Keratinocyte (primary cell): ENCODE data around the gene TDP2. TPM values are rescaled to one million over a fixed set of nuclear protein-coding genes. Genes with fewer than 3 reads are reported as not detected.

Experiments
- DNase-seq: peaks from one replicate; pipeline ENCODE4 v3.0.0-alpha.2; 2011; ENCODE audit warnings: low read depth, missing footprints, low spot score
- FAIRE-seq: peaks from 2 replicates; lab custom pipeline; 2011; peaks lifted over from hg19 to GRCh38; lab: Jason Lieb, UNC
- H2AFZ ChIP-seq: 2 replicates; pipeline ENCODE4 v1.6.0; 2012; ENCODE audit warnings: low read length, control low read depth, inconsistent platforms; ENCODE audit not compliant: control insufficient read depth
- H3K27ac ChIP-seq: 2 replicates; pipeline ENCODE4 v1.5.1; 2011; ENCODE audit warnings: low read length; ENCODE audit not compliant: control insufficient read depth, insufficient read depth
- H3K27me3 ChIP-seq: 3 replicates; pipeline ENCODE4 v1.6.0; 2011; ENCODE audit warnings: low read length; ENCODE audit not compliant: control insufficient read depth, insufficient read depth; ENCODE audit errors: extremely low read depth
- H3K36me3 ChIP-seq, 2 experiments: 2 replicates in 1 of 2; 3 replicates in 1 of 2; pipeline ENCODE4 v1.5.1; 2011; ENCODE audit warnings: low read length in 2 of 2, mild to moderate bottlenecking in 1 of 2; ENCODE audit not compliant: control insufficient read depth in 2 of 2, insufficient read depth in 2 of 2; ENCODE audit errors: extremely low read depth in 1 of 2
- H3K4me1 ChIP-seq: 3 replicates; pipeline ENCODE4 v1.5.1; 2011; ENCODE audit warnings: low read length; ENCODE audit not compliant: control insufficient read depth, insufficient read depth; ENCODE audit errors: extremely low read depth
- H3K4me2 ChIP-seq: 3 replicates; pipeline ENCODE4 v1.6.0; 2011; ENCODE audit warnings: low read depth, low read length; ENCODE audit not compliant: control insufficient read depth, insufficient read depth; ENCODE audit errors: extremely low read depth
- H3K4me3 ChIP-seq, 3 experiments: fragments of 200-600 bp in 1 of 3; sonication (generic) in 1 of 3; 2 replicates in 2 of 3; 3 replicates in 1 of 3; pipeline ENCODE4 v1.5.1; 2011 to 2016; ENCODE audit warnings: low read length in 3 of 3, mild to moderate bottlenecking in 3 of 3, control low read depth in 2 of 3, inconsistent platforms in 1 of 3, low read depth in 1 of 3, mixed read lengths in 1 of 3, mixed run types in 1 of 3, moderate library complexity in 1 of 3; ENCODE audit not compliant: control insufficient read depth in 2 of 3, insufficient read depth in 2 of 3; ENCODE audit errors: extremely low read depth in 1 of 3
- H3K79me2 ChIP-seq: 2 replicates; pipeline ENCODE4 v1.6.0; 2012; ENCODE audit warnings: low read length; ENCODE audit not compliant: control insufficient read depth, insufficient read depth
- H3K9ac ChIP-seq: 3 replicates; pipeline ENCODE4 v1.6.0; 2011; ENCODE audit warnings: low read length; ENCODE audit not compliant: control insufficient read depth, insufficient read depth; ENCODE audit errors: extremely low read depth
- H3K9me1 ChIP-seq: 3 replicates; pipeline ENCODE4 v1.6.0; 2011; ENCODE audit warnings: low read length; ENCODE audit not compliant: control insufficient read depth, insufficient read depth; ENCODE audit errors: extremely low read depth
- H3K9me3 ChIP-seq: 2 replicates; pipeline ENCODE4 v1.5.1; 2012; ENCODE audit warnings: low read depth, low read length; ENCODE audit not compliant: control insufficient read depth
- H4K20me1 ChIP-seq: 3 replicates; pipeline ENCODE4 v1.6.0; 2011; ENCODE audit warnings: low read length; ENCODE audit not compliant: control insufficient read depth, insufficient read depth; ENCODE audit errors: extremely low read depth
- EZH2 ChIP-seq: IDR thresholded peaks from one replicate; pipeline ENCODE4 v1.6.1; 2012; ENCODE audit warnings: inconsistent platforms, mild to moderate bottlenecking, low read length, moderate library complexity
- dilution Hi-C: fragments of 300-500 bp; cut with MboI; formaldehyde crosslinking; loops from one replicate; pipeline ENCODE4 v1.7.0; 2020; ENCODE audit warnings: low sequenced_read_pairs; ENCODE audit not compliant: extremely low pct_ligation_motif_present
- polyA plus RNA-seq, 5 experiments: library from polyadenylated mRNA; depleted of rRNA in 3 of 5; stranded (reverse) in 3 of 5; stranded (forward) in 1 of 5; unstranded in 1 of 5; fragments of >200 nt; gene quantifications; 1 replicate in 1 of 5; 2 replicates in 3 of 5; 3 replicates in 1 of 5; pipeline versions ENCODE4 v1.2.1 to v1.2.3, GENCODE V29; 2011 to 2012; ENCODE audit warnings: missing spikeins in 2 of 5, low read depth in 1 of 5, low replicate concordance in 1 of 5
- TF ChIP-seq, protein P1 (sequence below), 3 experiments: IDR thresholded peaks in 1 of 3; conservative IDR thresholded peaks in 1 of 3; optimal IDR thresholded peaks in 1 of 3; 2 replicates in 2 of 3; 3 replicates in 1 of 3; pipeline versions ENCODE3 to v1.5.1; 2011; ENCODE audit warnings: low read length in 3 of 3, mild to moderate bottlenecking in 3 of 3, moderate library complexity in 2 of 3, control low read depth in 1 of 3, inconsistent platforms in 1 of 3; ENCODE audit not compliant: insufficient read depth in 2 of 3; ENCODE audit errors: extremely low read depth in 1 of 3

Gene TDP2
- polyA plus RNA-seq, 1 donor (not counting 4 experiments of a cell fraction or from before 2014, with no cell fraction given), result 39.8 TPM

- Histone ChIP-seq H3K79me2 (no peaks in the 10 kb centered on the region), H3K4me2 (no peak overlapping the region), H3K9ac (no peak overlapping the region), H3K4me1 (no peaks in the 10 kb centered on the region), H3K36me3 (no peaks in the 10 kb centered on the region), H3K9me1 (no peaks in the 10 kb centered on the region), H3K27me3 (peaks cover 7% of the 10 kb centered on the region), H3K9me3 (no peaks in the 10 kb centered on the region), H3K4me3 (no peak overlapping the region), H3K27ac (no peak overlapping the region), H2AFZ (no peak overlapping the region), H4K20me1 (no peaks in the 10 kb centered on the region)
- DNase-seq, result no peak
- FAIRE-seq, result no peak
- TF ChIP-seq EZH2, result no peak
- dilution Hi-C loops, result no loop called here
Observed at GRCh38 chr6:24631671-24632070, 35.0 kb downstream of the TDP2 start.

GRCh38 chr6:24630856-24631505 lies 35.7 kb downstream of the TDP2 start:
- H3K9me1 ChIP-seq, result no peaks in the 10 kb centered on the region
- no peak for FAIRE-seq
- H3K79me2 ChIP-seq, result no peaks in the 10 kb centered on the region
- H3K4me1 ChIP-seq, result no peaks in the 10 kb centered on the region
- no peaks in the 10 kb centered on the region for H4K20me1 ChIP-seq
- H3K9me3 ChIP-seq, result no peaks in the 10 kb centered on the region
- no peaks in the 10 kb centered on the region for H3K36me3 ChIP-seq
- no peak overlapping the region for H3K9ac ChIP-seq
- TF ChIP-seq, protein P1, sequence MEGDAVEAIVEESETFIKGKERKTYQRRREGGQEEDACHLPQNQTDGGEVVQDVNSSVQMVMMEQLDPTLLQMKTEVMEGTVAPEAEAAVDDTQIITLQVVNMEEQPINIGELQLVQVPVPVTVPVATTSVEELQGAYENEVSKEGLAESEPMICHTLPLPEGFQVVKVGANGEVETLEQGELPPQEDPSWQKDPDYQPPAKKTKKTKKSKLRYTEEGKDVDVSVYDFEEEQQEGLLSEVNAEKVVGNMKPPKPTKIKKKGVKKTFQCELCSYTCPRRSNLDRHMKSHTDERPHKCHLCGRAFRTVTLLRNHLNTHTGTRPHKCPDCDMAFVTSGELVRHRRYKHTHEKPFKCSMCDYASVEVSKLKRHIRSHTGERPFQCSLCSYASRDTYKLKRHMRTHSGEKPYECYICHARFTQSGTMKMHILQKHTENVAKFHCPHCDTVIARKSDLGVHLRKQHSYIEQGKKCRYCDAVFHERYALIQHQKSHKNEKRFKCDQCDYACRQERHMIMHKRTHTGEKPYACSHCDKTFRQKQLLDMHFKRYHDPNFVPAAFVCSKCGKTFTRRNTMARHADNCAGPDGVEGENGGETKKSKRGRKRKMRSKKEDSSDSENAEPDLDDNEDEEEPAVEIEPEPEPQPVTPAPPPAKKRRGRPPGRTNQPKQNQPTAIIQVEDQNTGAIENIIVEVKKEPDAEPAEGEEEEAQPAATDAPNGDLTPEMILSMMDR (optimal IDR thresholded peaks at IDR 0.05 in 1 of 3, IDR thresholded peaks at IDR 0.05 in 1 of 3, conservative IDR thresholded peaks at IDR 0.05 in 1 of 3; ENCODE audit: extremely low read depth in 1 of 3, insufficient read depth in 2 of 3, low read length in 3 of 3), result no peak
- TF ChIP-seq EZH2, result no peak
- no peak for DNase-seq
- dilution Hi-C loops, result no loop called here
- no peak overlapping the region for H2AFZ ChIP-seq
- H3K27ac ChIP-seq, result no peak overlapping the region
- H3K4me3 ChIP-seq, result no peak overlapping the region
- H3K27me3 ChIP-seq, result peaks cover 7% of the 10 kb centered on the region
- no peak overlapping the region for H3K4me2 ChIP-seq
